ENCODE results near the gene SART3. TPM values are rescaled to one million over a fixed set of nuclear protein-coding genes. Genes with fewer than 3 reads are reported as not detected.

The SART3 gene
- total and polyA plus RNA-seq, 11 donors: 13.3 to 33.2 (median 24.0) TPM

GRCh38 chr12:108543652-108544051 is 17.3 kb downstream of the SART3 start:
- Histone ChIP-seq H3K27me3 (no peaks in the 10 kb centered on the region), H3K9me3 (no peaks in the 10 kb centered on the region), H3K27ac (no peak overlapping the region), H3K4me3 (no peak overlapping the region), H3K36me3 (peaks cover 0 to 87% (median 76%) of the 10 kb centered on the region in 9 donors), H3K4me1 (peaks cover 0 to 32% (median 15%) of the 10 kb centered on the region in 12 donors)
- TF ChIP-seq, protein P1, sequence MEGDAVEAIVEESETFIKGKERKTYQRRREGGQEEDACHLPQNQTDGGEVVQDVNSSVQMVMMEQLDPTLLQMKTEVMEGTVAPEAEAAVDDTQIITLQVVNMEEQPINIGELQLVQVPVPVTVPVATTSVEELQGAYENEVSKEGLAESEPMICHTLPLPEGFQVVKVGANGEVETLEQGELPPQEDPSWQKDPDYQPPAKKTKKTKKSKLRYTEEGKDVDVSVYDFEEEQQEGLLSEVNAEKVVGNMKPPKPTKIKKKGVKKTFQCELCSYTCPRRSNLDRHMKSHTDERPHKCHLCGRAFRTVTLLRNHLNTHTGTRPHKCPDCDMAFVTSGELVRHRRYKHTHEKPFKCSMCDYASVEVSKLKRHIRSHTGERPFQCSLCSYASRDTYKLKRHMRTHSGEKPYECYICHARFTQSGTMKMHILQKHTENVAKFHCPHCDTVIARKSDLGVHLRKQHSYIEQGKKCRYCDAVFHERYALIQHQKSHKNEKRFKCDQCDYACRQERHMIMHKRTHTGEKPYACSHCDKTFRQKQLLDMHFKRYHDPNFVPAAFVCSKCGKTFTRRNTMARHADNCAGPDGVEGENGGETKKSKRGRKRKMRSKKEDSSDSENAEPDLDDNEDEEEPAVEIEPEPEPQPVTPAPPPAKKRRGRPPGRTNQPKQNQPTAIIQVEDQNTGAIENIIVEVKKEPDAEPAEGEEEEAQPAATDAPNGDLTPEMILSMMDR (IDR thresholded peaks at IDR 0.05): no peak
- TF ChIP-seq POLR2A (IDR thresholded peaks at IDR 0.05): no peak
- intact Hi-C loops (cut with DNase I): no loop called here
- ATAC-seq: no peak
- no peak for DNase-seq
- 91 to 94% (median 93%) methylated on average over 3 of the region's 3 CpGs for WGBS, 4 donors

DNA sequence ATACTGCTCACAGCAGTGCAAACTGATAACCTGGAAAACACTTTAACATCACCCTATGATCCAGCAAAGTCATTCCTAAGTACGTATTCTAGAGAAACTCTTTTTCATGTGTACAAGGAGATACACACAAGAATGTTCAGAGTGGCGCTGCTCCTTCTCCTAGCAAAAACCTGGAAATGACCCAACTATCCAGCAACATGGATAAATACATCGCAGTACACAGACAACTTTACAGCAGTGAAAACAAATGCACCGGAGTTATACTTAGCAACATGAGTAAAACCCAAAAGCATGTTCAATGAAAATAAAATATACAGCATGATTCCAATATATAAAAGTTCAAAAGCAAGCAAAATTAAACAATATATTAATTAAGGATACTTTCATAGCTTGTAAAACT is 18.7 kb downstream of the SART3 start:
- Histone ChIP-seq H3K27me3 (no peaks in the 10 kb centered on the region), H3K9me3 (no peaks in the 10 kb centered on the region), H3K36me3 (peaks cover 0 to 87% (median 76%) of the 10 kb centered on the region in 9 donors), H3K27ac (peak overlapping the region in 3 of 12 donors; percentile 9 to 28 (median 23)), H3K4me3 (no peak overlapping the region), H3K4me1 (peaks cover 0 to 21% (median 3%) of the 10 kb centered on the region in 12 donors)
- intact Hi-C loops (cut with DNase I): no loop called here
- WGBS, 4 donors: 57 to 63% (median 61%) methylated on average over 4 of the region's 4 CpGs
- ATAC-seq (peak in 2 of 4 donors; percentile 27 to 47), DNase-seq (no peak)
- TF ChIP-seq POLR2A (IDR thresholded peaks at IDR 0.05): no peak
- TF ChIP-seq, protein P1 (IDR thresholded peaks at IDR 0.05): no peak

- intact Hi-C loops (cut with DNase I): no loop called here
- TF ChIP-seq, protein P1 (IDR thresholded peaks at IDR 0.05): no peak
- TF ChIP-seq POLR2A (IDR thresholded peaks at IDR 0.05): no peak
- H3K27ac ChIP-seq: no peak overlapping the region
- DNase-seq (no peak), ATAC-seq (no peak)
- H3K36me3 ChIP-seq: peaks cover 0 to 88% (median 76%) of the 10 kb centered on the region in 9 donors
- peaks cover 0 to 14% (median 0%) of the 10 kb centered on the region in 12 donors for H3K4me1 ChIP-seq
- H3K27me3 ChIP-seq: no peaks in the 10 kb centered on the region
- no peaks in the 10 kb centered on the region for H3K9me3 ChIP-seq
- WGBS, 4 donors: 88 to 96% (median 93%) methylated on average over 10 of the region's 10 CpGs
- H3K4me3 ChIP-seq: no peak overlapping the region
Measured at GRCh38 chr12:108538616-108539195, 22.3 kb downstream of the SART3 start.

DNA sequence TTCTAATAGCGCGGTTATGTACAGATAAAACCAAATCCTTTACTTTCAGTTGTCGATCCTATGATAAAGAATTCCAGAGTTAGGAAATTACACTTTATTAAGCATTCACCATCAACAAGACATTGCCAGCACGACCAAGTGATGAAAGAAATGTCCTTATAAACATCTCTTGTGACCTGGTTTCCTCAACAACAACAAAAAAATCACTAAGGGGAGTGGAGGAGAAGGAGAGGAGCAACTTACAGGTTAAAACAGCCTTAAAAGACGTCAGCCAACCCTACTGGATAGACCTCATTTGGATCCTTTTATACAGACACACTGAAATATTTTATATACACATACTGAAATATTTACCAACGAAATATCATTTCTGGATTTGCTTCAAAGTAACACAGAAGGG is 22.8 kb downstream of the SART3 start:
- intact Hi-C loops (cut with DNase I): no loop called here
- Histone ChIP-seq H3K27me3 (no peaks in the 10 kb centered on the region), H3K4me3 (no peak overlapping the region), H3K9me3 (no peaks in the 10 kb centered on the region), H3K4me1 (peaks cover 0 to 14% (median 0%) of the 10 kb centered on the region in 12 donors), H3K27ac (no peak overlapping the region), H3K36me3 (peaks cover 0 to 88% (median 76%) of the 10 kb centered on the region in 9 donors)
- no peak for ATAC-seq
- no peak for DNase-seq
- TF ChIP-seq, protein P1 (IDR thresholded peaks at IDR 0.05): no peak
- no peak for TF ChIP-seq POLR2A (IDR thresholded peaks at IDR 0.05)
- 69 to 83% (median 75%) methylated on average over 6 of the region's 6 CpGs for WGBS, 4 donors

All from heart left ventricle (tissue), 16 donors.